Germinal center (tissue), 1 donor: ENCODE results near the gene UBE2J1.
"Not testable (repeated sequence)": the region's sequence is repeated elsewhere in the genome, so short reads cannot be mapped to it uniquely, and the experiment has no call there.

Source experiments
- DNase-seq: peaks from one replicate; pipeline ENCODE4 v3.0.0; 2012; ENCODE audit warnings: mixed read lengths, low spot score

The UBE2J1 gene

GRCh38 chr6:89320012-89320559, 32.4 kb downstream of the UBE2J1 start:
- no peak for DNase-seq

- DNase-seq = no peak
Observed at GRCh38 chr6:89317067-89317466, 35.5 kb downstream of the UBE2J1 start.

- no peak for DNase-seq
Observed at GRCh38 chr6:89315249-89315885, 37.2 kb downstream of the UBE2J1 start, which contains the start of gene GABRR2. TSS of gene GABRR2 (minus strand) at chr6:89315299. CDS start at chr6:89315165, 134 bp downstream.

GRCh38 chr6:89314692-89315091, 37.8 kb downstream of the UBE2J1 start:
- no peak for DNase-seq

GRCh38 chr6:89313006-89313405, 39.5 kb downstream of the UBE2J1 start:
- no peak for DNase-seq

GRCh38 chr6:89311853-89312531, 40.5 kb downstream of the UBE2J1 start:
- no peak for DNase-seq

- DNase-seq = no peak
Observed at GRCh38 chr6:89311530-89311852, 41.0 kb downstream of the UBE2J1 start.

GRCh38 chr6:89310929-89311328, 41.6 kb downstream of the UBE2J1 start:
- DNase-seq = no peak

- DNase-seq = no peak
Observed at GRCh38 chr6:89308525-89309395, 43.8 kb downstream of the UBE2J1 start.

- DNase-seq = not testable (repeated sequence)
Observed at GRCh38 chr6:89304517-89304916, 48.0 kb downstream of the UBE2J1 start.

GRCh38 chr6:89302936-89303335, 49.6 kb downstream of the UBE2J1 start:
- DNase-seq = no peak

- DNase-seq = no peak
Observed at GRCh38 chr6:89302195-89302770, 50.2 kb downstream of the UBE2J1 start.

GRCh38 chr6:89301586-89302194, 50.8 kb downstream of the UBE2J1 start:
- no peak for DNase-seq

- no peak for DNase-seq
Observed at GRCh38 chr6:89299466-89299850, 53.1 kb downstream of the UBE2J1 start.

GRCh38 chr6:89298680-89299465, 53.6 kb downstream of the UBE2J1 start:
- no peak for DNase-seq

GRCh38 chr6:89297695-89298351, 54.7 kb downstream of the UBE2J1 start:
- DNase-seq = no peak

GRCh38 chr6:89295981-89296380, 56.5 kb downstream of the UBE2J1 start:
- DNase-seq = no peak

GRCh38 chr6:89295116-89295515, 57.4 kb downstream of the UBE2J1 start:
- not testable (repeated sequence) for DNase-seq

- DNase-seq = no peak
Observed at GRCh38 chr6:89291256-89291819, 61.2 kb downstream of the UBE2J1 start.
